Measurements from ENCODE around the gene ARFIP1.
"Not testable (repeated sequence)": the region's sequence is repeated elsewhere in the genome, so short reads cannot be mapped to it uniquely, and the experiment has no call there.

ARFIP1 gene

GRCh38 chr4:152864361-152864760 lies 84.6 kb downstream of the ARFIP1 start:
- Histone ChIP-seq H3K36me3 (ENCODE audit: control insufficient read depth in 2 of 2, insufficient read depth in 1 of 2, low read length in 2 of 2) (peaks cover 0 to 10% of the 10 kb centered on the region in 2 experiments; a peak in 2 of 3 replicates), H3K4me3 (ENCODE audit: low read depth, low read length) (no peak overlapping the region), H3K27ac (ENCODE audit: extremely low read depth, low read depth, low read length) (no peak overlapping the region), H3K9me3 (ENCODE audit: control insufficient read depth, insufficient read depth, low read depth, low read length) (no peaks in the 10 kb centered on the region), H3K4me1 (ENCODE audit: control insufficient read depth, insufficient read depth, low read length) (no peaks in the 10 kb centered on the region)
- ChIA-PET POLR2A (no interaction called here), CTCF (interaction anchor here (0.8 kb wide), 1 partner anchor 17 kb away, joined by 3 read pairs; no protein-coding TSS in a partner anchor)
- TF ChIP-seq TCF7L2 (IDR thresholded peaks at IDR 0.05; ENCODE audit: borderline replicate concordance, low read depth, low read length): no peak
- no peak for TF ChIP-seq PRDM2 (tag by site-specific recombination; IDR thresholded peaks at IDR 0.05; ENCODE audit: borderline replicate concordance)

- POLR2A ChIA-PET; CTCF ChIA-PET; H3K36me3 ChIP-seq (ENCODE audit: control insufficient read depth in 2 of 2, insufficient read depth in 1 of 2, low read length in 2 of 2): not testable (repeated sequence)
Observed at GRCh38 chr4:152866432-152866993, 86.8 kb downstream of the ARFIP1 start.

GRCh38 chr4:152870606-152871005 lies 90.9 kb downstream of the ARFIP1 start:
- ChIA-PET CTCF (interaction anchor here (0.6 to 0.7 kb wide), 2 partner anchors 22 to 215 kb away, joined by 3 to 5 read pairs; no protein-coding TSS in a partner anchor), POLR2A (no interaction called here)
- no peak overlapping the region for H3K27ac ChIP-seq (ENCODE audit: extremely low read depth, low read depth, low read length)
- H3K36me3 ChIP-seq (ENCODE audit: control insufficient read depth in 2 of 2, insufficient read depth in 1 of 2, low read length in 2 of 2): peaks cover 0 to 6% of the 10 kb centered on the region in 2 experiments; a peak in 1 of 3 replicates
- TF ChIP-seq ZBTB20 (tag by site-specific recombination; IDR thresholded peaks at IDR 0.05) (no peak), KLF16 (tag by site-specific recombination; IDR thresholded peaks at IDR 0.05) (no peak), ZNF792 (tag by site-specific recombination; IDR thresholded peaks at IDR 0.05) (no peak), HOXA7 (CRISPR knock-in tag; IDR thresholded peaks at IDR 0.05; ENCODE audit: borderline replicate concordance) (no peak), HOXC10 (CRISPR knock-in tag; IDR thresholded peaks at IDR 0.05) (no peak), ZNF449 (tag by site-specific recombination; IDR thresholded peaks at IDR 0.05) (no peak)
- H3K4me3 ChIP-seq (ENCODE audit: low read depth, low read length): no peak overlapping the region
- no peaks in the 10 kb centered on the region for H3K9me3 ChIP-seq (ENCODE audit: control insufficient read depth, insufficient read depth, low read depth, low read length)
- H3K4me1 ChIP-seq (ENCODE audit: control insufficient read depth, insufficient read depth, low read length): no peaks in the 10 kb centered on the region

More at GRCh38 chr4:152866432-152866993, 86.8 kb downstream of the ARFIP1 start:
- not testable (repeated sequence) for H3K9me3 ChIP-seq (ENCODE audit: control insufficient read depth, insufficient read depth, low read depth, low read length); H3K27ac ChIP-seq (ENCODE audit: extremely low read depth, low read depth, low read length); H3K4me1 ChIP-seq (ENCODE audit: control insufficient read depth, insufficient read depth, low read length); H3K4me3 ChIP-seq (ENCODE audit: low read depth, low read length)

- no peaks in the 10 kb centered on the region for H3K4me1 ChIP-seq (ENCODE audit: control insufficient read depth, insufficient read depth, low read length)
- H3K27ac ChIP-seq (ENCODE audit: extremely low read depth, low read depth, low read length): no peak overlapping the region
- H3K4me3 ChIP-seq (ENCODE audit: low read depth, low read length): no peak overlapping the region
- POLR2A ChIA-PET: interaction anchor here (0.6 kb wide), 1 partner anchor 19 kb away, joined by 4 read pairs; no protein-coding TSS in a partner anchor
- no peaks in the 10 kb centered on the region for H3K9me3 ChIP-seq (ENCODE audit: control insufficient read depth, insufficient read depth, low read depth, low read length)
- TF ChIP-seq ZNF362 (tag by site-specific recombination; IDR thresholded peaks at IDR 0.05) (0 out of 2 replicates have a peak, but pooled peaks have one; percentile 31), ZFP37 (tag by site-specific recombination; IDR thresholded peaks at IDR 0.05) (no peak)
- H3K36me3 ChIP-seq (ENCODE audit: control insufficient read depth in 2 of 2, insufficient read depth in 1 of 2, low read length in 2 of 2): peaks cover 0 to 11% of the 10 kb centered on the region in 2 experiments; a peak in 1 of 3 replicates
- CTCF ChIA-PET: interaction anchor here (1.1 kb wide), 1 partner anchor 12 kb away, joined by 4 read pairs; no protein-coding TSS in a partner anchor
Observed at GRCh38 chr4:152875261-152875660, 95.5 kb downstream of the ARFIP1 start.
